Adipocyte (in vitro differentiated cells): Measurements from ENCODE around the gene AKR7A2.
"Not testable (repeated sequence)": the region's sequence is repeated elsewhere in the genome, so short reads cannot be mapped to it uniquely, and the experiment has no call there.

Experiments used
- DNase-seq: peaks from one replicate; pipeline ENCODE4 v3.0.0-alpha.2; 2015; ENCODE audit warnings: low read depth
- H3K27me3 ChIP-seq: replicated peaks from 2 replicates; pipeline ENCODE4 v1.7.0; 2013; ENCODE audit warnings: mild to moderate bottlenecking, low read length, moderate library complexity; ENCODE audit not compliant: control insufficient read depth, insufficient read depth
- H3K36me3 ChIP-seq: 2 replicates; pipeline ENCODE4 v1.7.0; 2013; ENCODE audit warnings: low read length, mild to moderate bottlenecking, moderate library complexity; ENCODE audit not compliant: control insufficient read depth, insufficient read depth, severe bottlenecking
- H3K4me1 ChIP-seq: 2 replicates; pipeline ENCODE4 v1.7.0; 2013; ENCODE audit warnings: mild to moderate bottlenecking, low read length, moderate library complexity; ENCODE audit not compliant: control insufficient read depth, insufficient read depth
- H3K4me3 ChIP-seq: 2 replicates; pipeline ENCODE4 v1.7.0; 2013; ENCODE audit warnings: mild to moderate bottlenecking, low read length, moderate library complexity
- H3K9ac ChIP-seq: 2 replicates; pipeline ENCODE4 v1.7.0; 2013; ENCODE audit warnings: mild to moderate bottlenecking, low read length, moderate library complexity
- H3K9me3 ChIP-seq: 2 replicates; pipeline ENCODE4 v1.7.0; 2013; ENCODE audit warnings: mild to moderate bottlenecking, low read length, moderate library complexity; ENCODE audit not compliant: control insufficient read depth

Gene AKR7A2

DNA sequence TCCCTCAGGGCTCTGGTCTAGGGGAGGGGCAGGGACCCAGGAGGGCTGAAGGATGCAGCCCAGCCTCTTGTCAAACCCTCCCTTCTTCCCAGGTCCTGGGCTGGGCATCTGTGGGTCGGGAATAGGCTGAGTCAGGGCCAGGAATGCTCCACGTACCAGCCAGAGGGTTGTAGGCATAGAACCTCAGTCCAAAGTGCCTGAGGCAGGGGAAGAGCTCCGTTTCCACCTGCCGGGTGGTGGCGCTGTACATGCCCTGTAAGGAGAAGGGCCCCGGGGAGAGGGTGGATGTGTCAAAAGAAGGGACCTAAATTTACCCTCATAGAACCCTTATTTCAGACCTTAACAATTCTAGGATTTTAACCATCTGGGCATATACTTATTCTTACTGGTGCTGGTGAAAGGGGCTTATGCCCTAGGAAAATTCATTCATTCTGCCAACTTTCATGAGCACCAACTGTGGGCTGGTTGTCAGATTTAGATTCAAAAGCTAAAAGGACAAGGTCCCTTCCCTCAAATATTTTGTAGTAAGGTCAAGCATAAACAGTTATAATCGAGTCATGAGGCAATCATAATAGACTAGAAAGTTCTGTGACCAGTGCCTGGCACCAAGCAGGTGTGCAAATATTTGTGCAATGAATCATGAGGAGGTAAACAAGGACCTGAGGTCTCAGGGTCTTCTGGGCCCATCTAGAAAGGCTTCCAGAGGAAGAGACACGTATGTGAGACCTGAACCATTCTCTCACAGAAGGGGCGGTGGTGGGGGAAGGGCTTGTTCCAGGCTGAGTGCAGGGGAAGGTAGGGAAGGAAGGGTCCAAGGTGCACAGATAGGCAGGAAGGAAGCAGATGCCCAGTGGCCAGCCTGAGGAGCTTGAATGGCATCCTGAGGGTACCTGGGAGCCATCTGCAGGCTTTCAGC is 42.3 kb downstream of the AKR7A2 start:
- H3K9ac ChIP-seq, H3K4me3 ChIP-seq, H3K4me1 ChIP-seq, DNase-seq, H3K36me3 ChIP-seq, H3K27me3 ChIP-seq, H3K9me3 ChIP-seq: not testable (repeated sequence)

DNA sequence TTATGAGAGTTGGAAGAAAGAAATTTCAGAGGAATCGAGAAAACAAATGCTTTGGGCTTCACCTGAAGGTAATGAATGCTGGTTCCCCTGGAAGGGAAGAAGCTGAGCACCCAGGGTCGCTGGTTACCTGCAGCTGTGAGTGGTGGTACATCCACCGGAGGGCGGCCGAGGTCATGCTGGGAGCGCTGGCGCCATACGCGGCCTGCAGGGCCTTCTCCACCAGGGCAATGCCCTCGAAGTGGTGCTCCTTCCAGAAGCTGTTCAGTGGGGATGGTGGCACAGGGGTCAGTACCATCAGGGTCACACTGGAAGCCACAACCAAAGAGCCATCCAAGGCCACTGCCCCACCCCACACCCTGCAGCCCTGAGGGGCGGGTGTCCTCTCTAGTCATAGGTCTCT is 43.5 kb downstream of the AKR7A2 start:
- H3K4me1 ChIP-seq: no peaks in the 10 kb centered on the region
- no peak for DNase-seq
- H3K27me3 ChIP-seq: no peaks in the 10 kb centered on the region
- no peaks in the 10 kb centered on the region for H3K9me3 ChIP-seq
- H3K9ac ChIP-seq: no peak overlapping the region
- no peak overlapping the region for H3K4me3 ChIP-seq
- H3K36me3 ChIP-seq: peaks cover 5% of the 10 kb centered on the region

- H3K4me1 ChIP-seq: peaks cover 12% of the 10 kb centered on the region
- H3K9me3 ChIP-seq: no peaks in the 10 kb centered on the region
- no peak overlapping the region for H3K9ac ChIP-seq
- peaks cover 26% of the 10 kb centered on the region for H3K36me3 ChIP-seq
- no peak overlapping the region for H3K4me3 ChIP-seq
- H3K27me3 ChIP-seq: no peaks in the 10 kb centered on the region
- no peak for DNase-seq
Observed at GRCh38 chr1:19262744-19263143, 49.2 kb downstream of the AKR7A2 start.

- H3K36me3 ChIP-seq: peaks cover 32% of the 10 kb centered on the region
- H3K27me3 ChIP-seq: no peaks in the 10 kb centered on the region
- DNase-seq: no peak
- H3K9me3 ChIP-seq: no peaks in the 10 kb centered on the region
- H3K9ac ChIP-seq: no peak overlapping the region
- H3K4me3 ChIP-seq: no peak overlapping the region
- peaks cover 12% of the 10 kb centered on the region for H3K4me1 ChIP-seq
Observed at GRCh38 chr1:19262047-19262446, 49.9 kb downstream of the AKR7A2 start.

- peak; percentile 97 for DNase-seq
- Histone ChIP-seq H3K27me3 (no peaks in the 10 kb centered on the region), H3K9me3 (no peaks in the 10 kb centered on the region), H3K36me3 (peaks cover 48% of the 10 kb centered on the region), H3K9ac (peak overlapping the region; percentile 35), H3K4me3 (no peak overlapping the region), H3K4me1 (peaks cover 12% of the 10 kb centered on the region)
Observed at GRCh38 chr1:19260211-19261138, 51.5 kb downstream of the AKR7A2 start.

GRCh38 chr1:19258353-19258752 is 53.6 kb downstream of the AKR7A2 start:
- Histone ChIP-seq H3K9ac (no peak overlapping the region), H3K27me3 (no peaks in the 10 kb centered on the region), H3K4me3 (no peak overlapping the region), H3K9me3 (no peaks in the 10 kb centered on the region), H3K4me1 (peaks cover 22% of the 10 kb centered on the region), H3K36me3 (peaks cover 49% of the 10 kb centered on the region)
- DNase-seq: no peak

DNA sequence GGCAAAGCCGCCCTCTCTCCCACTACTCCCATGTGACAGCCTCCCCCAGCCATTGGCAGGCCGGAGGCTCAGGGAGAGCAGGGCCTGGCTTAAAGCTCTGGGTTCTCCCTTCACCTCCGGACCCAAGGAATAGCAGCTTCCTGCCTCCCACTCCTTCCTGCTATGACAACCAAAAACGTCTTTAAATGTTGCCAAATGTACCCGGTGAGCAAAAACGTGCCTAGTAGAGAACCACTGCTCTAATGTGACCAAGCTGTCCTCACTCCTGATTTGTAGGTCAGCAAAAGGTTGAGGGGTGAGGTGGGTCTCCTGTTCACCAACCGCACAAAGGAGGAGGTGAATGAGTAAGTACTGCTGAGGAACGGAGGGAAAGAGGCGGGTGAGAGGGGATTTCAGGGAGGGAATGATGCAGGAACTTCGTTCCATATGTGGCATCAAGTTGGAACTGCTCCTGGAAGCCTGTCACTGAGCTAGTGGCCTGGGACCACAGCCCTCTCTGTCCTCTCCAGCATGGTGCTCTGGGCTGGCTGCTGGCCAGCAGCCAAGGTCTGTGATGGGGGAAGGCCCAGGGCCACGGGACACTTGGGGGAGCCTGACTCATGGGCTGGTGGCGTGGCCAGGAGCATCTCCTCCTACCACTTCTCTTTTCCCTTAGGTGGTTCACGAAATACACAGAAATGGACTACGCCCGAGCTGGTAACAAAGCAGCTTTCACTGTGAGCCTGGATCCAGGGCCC is 54.6 kb downstream of the AKR7A2 start:
- H3K9me3 ChIP-seq: no peaks in the 10 kb centered on the region
- H3K4me1 ChIP-seq: peaks cover 32% of the 10 kb centered on the region
- no peaks in the 10 kb centered on the region for H3K27me3 ChIP-seq
- no peak overlapping the region for H3K9ac ChIP-seq
- H3K4me3 ChIP-seq: no peak overlapping the region
- no peak for DNase-seq
- H3K36me3 ChIP-seq: peaks cover 49% of the 10 kb centered on the region

DNA sequence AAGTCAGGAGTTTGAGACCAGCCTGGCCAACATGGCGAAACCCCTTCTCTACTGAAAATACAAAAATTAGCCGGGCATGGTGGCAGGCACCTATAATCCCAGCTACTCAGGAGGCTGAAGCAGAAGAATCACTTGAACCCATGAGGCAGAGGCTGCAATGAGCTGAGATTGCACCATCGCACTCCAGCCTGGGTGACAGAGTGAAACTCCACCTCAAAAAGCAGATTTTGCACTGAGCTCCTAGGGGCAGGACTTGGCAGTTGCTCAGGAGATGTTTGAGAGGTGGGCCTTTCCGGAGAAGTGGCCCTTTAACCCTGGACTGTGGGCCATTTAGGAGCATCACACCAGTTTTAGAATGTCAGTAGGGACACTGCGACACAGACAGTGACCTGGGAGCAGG is 55.6 kb downstream of the AKR7A2 start:
- not testable (repeated sequence) for H3K27me3 ChIP-seq, H3K4me3 ChIP-seq, H3K9ac ChIP-seq, DNase-seq, H3K9me3 ChIP-seq
- Histone ChIP-seq H3K36me3 (peaks cover 49% of the 10 kb centered on the region), H3K4me1 (peaks cover 32% of the 10 kb centered on the region)

- Histone ChIP-seq H3K4me3 (no peak overlapping the region), H3K4me1 (peaks cover 29% of the 10 kb centered on the region), H3K27me3 (no peaks in the 10 kb centered on the region), H3K9me3 (no peaks in the 10 kb centered on the region), H3K9ac (no peak overlapping the region), H3K36me3 (peaks cover 49% of the 10 kb centered on the region)
- DNase-seq: no peak
Observed at GRCh38 chr1:19255288-19255687, 56.7 kb downstream of the AKR7A2 start.

GRCh38 chr1:19254416-19254815 is 57.5 kb downstream of the AKR7A2 start:
- Histone ChIP-seq H3K4me3 (no peak overlapping the region), H3K27me3 (no peaks in the 10 kb centered on the region), H3K9ac (no peak overlapping the region), H3K36me3 (peaks cover 41% of the 10 kb centered on the region), H3K4me1 (peaks cover 28% of the 10 kb centered on the region), H3K9me3 (no peaks in the 10 kb centered on the region)
- DNase-seq: no peak
